ENCODE results near the gene FERMT3. TPM values are rescaled to one million over a fixed set of nuclear protein-coding genes. Genes with fewer than 3 reads are reported as not detected.
A peak's percentile ranks its signal among the peaks of the same experiment; 100 is the strongest.

Gene FERMT3
- total RNA-seq, 1 experiment from 2014 or later = 10.6 TPM

GRCh38 chr11:64233913-64234586, 27.5 kb downstream of the FERMT3 start, which contains the start of gene VEGFB:
VEGFB (plus strand) TSS chr11:64234584; CDS start chr11:64234834, 250 bp downstream.
- Histone ChIP-seq H3K23ac (ENCODE audit: insufficient read length, low read depth, low read length) (no peak within 1 kb of the TSS), H4K20me1 (ENCODE audit: control insufficient read depth, insufficient read depth, insufficient read length) (no peaks in the 10 kb centered on the region), H2BK12ac (ENCODE audit: insufficient read length, low read depth, low read length) (no peak within 1 kb of the TSS), H3K4ac (ENCODE audit: low read depth, low read length) (no peak within 1 kb of the TSS), H3K14ac (ENCODE audit: insufficient read depth, low read length) (no peak within 1 kb of the TSS), H2BK15ac (ENCODE audit: low read depth, low read length) (no peak within 1 kb of the TSS), H2AFZ (ENCODE audit: low read length) (no peak within 1 kb of the TSS), H3K9me3 (ENCODE audit: control insufficient read depth, low read depth, low read length) (no peaks in the 10 kb centered on the region), H2BK120ac (ENCODE audit: low read depth, low read length, poor library complexity, severe bottlenecking) (no peak within 1 kb of the TSS), H3K23me2 (ENCODE audit: insufficient read length, low read depth, low read length, poor library complexity, severe bottlenecking) (peaks cover 21% of the 10 kb centered on the region), H3K79me2 (ENCODE audit: insufficient read depth, low read length) (no peaks in the 10 kb centered on the region), H3K9ac (ENCODE audit: extremely low read depth, insufficient read length, low read length) (no peak within 1 kb of the TSS), H4K5ac (ENCODE audit: insufficient read length, low read depth, low read length) (no peak within 1 kb of the TSS), H4K8ac (replicated peaks; ENCODE audit: insufficient read length, low read depth, low read length) (no peak within 1 kb of the TSS), H3K27ac (ENCODE audit: insufficient read length, low read depth, low read length) (no peak within 1 kb of the TSS), H3T11ph (ENCODE audit: low read length) (no peak within 1 kb of the TSS), H2BK5ac (ENCODE audit: insufficient read length, low read length) (no peak within 1 kb of the TSS), H3K4me1 (ENCODE audit: insufficient read depth, low read length) (0 out of 2 replicates have a peak, but pooled peaks cover 3% of the 10 kb centered on the region), H3K4me2 (ENCODE audit: insufficient read depth, insufficient read length, low read length) (peak within 1 kb of the TSS; percentile 51), H4K91ac (ENCODE audit: insufficient read length, low read depth, low read length) (no peak within 1 kb of the TSS), H2BK20ac (ENCODE audit: low read depth, low read length, poor library complexity, severe bottlenecking) (no peak within 1 kb of the TSS), H3K79me1 (ENCODE audit: insufficient read depth, low read depth, low read length, poor library complexity, severe bottlenecking) (no peaks in the 10 kb centered on the region), H3K27me3 (ENCODE audit: insufficient read depth, low read length) (no peaks in the 10 kb centered on the region; the same call in 1 of the 2 replicates), H3K18ac (ENCODE audit: insufficient read length, low read depth, low read length) (no peak within 1 kb of the TSS), H2AK5ac (ENCODE audit: insufficient read length, low read length) (no peak within 1 kb of the TSS), H3K56ac (ENCODE audit: insufficient read length, low read depth, low read length) (no peak within 1 kb of the TSS)
- peak within 1 kb of the TSS in 1 of 3 experiments; percentile 82; a peak in 1 of 7 replicates for H3K27ac Mint-ChIP-seq
- WGBS (ENCODE audit: extremely low coverage, insufficient read length, low lambda C conversion rate) = no CpG with 5 or more reads among the region's 62 CpGs
- H3K36me3 Mint-ChIP-seq (ENCODE audit: insufficient read depth in 1 of 3, low read depth in 3 of 3) = peaks cover 4 to 24% (median 13%) of the 10 kb centered on the region in 3 experiments; a peak in 6 of 7 replicates
- H3K4me3 Mint-ChIP-seq = peak within 1 kb of the TSS; percentile 81 to 85
- H3K27me3 Mint-ChIP-seq (ENCODE audit: low read depth) = peaks cover 20% of the 10 kb centered on the region
- TF ChIP-seq, protein P1, sequence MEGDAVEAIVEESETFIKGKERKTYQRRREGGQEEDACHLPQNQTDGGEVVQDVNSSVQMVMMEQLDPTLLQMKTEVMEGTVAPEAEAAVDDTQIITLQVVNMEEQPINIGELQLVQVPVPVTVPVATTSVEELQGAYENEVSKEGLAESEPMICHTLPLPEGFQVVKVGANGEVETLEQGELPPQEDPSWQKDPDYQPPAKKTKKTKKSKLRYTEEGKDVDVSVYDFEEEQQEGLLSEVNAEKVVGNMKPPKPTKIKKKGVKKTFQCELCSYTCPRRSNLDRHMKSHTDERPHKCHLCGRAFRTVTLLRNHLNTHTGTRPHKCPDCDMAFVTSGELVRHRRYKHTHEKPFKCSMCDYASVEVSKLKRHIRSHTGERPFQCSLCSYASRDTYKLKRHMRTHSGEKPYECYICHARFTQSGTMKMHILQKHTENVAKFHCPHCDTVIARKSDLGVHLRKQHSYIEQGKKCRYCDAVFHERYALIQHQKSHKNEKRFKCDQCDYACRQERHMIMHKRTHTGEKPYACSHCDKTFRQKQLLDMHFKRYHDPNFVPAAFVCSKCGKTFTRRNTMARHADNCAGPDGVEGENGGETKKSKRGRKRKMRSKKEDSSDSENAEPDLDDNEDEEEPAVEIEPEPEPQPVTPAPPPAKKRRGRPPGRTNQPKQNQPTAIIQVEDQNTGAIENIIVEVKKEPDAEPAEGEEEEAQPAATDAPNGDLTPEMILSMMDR (conservative IDR thresholded peaks at IDR 0.05) = no peak
- no peak for DNase-seq
- H3K9me3 Mint-ChIP-seq = no peaks in the 10 kb centered on the region
- H3K4me1 Mint-ChIP-seq = peaks cover 18 to 29% of the 10 kb centered on the region in 2 experiments
